HEK293 (cell line): ENCODE results near the gene DCTN4.

Experiments
- CTCF ChIA-PET: fragments of 350-600 bp; formaldehyde crosslinking; extraction: SDS; loops from one replicate; lab custom pipeline; 2021; ENCODE audit warnings: antibody characterized with exemption; lab: Yijun Ruan, JAX
- POLR2A ChIA-PET: fragments of 300-600 bp; formaldehyde crosslinking; extraction: SDS; loops from one replicate; lab custom pipeline; 2020; ENCODE audit warnings: antibody characterized with exemption, inconsistent platforms; lab: Yijun Ruan, JAX
- H3K27ac ChIP-seq: fragments of 200-500 bp; sonication (Bioruptor generic); 2 replicates; pipeline ENCODE4 v1.5.1; 2014; ENCODE audit warnings: low read depth, low read length, control low read depth, inconsistent platforms; ENCODE audit errors: extremely low read depth
- H3K36me3 ChIP-seq, 2 experiments: fragments of 200-500 bp in 1 of 2; sonication (Bioruptor generic) in 1 of 2; 1 replicate in 1 of 2; 2 replicates in 1 of 2; pipeline ENCODE4 v1.5.1; 2014 to 2017; ENCODE audit warnings: inconsistent platforms in 2 of 2, low read length in 2 of 2; ENCODE audit not compliant: control insufficient read depth in 2 of 2, insufficient read depth in 1 of 2
- H3K4me1 ChIP-seq: fragments of 200-500 bp; sonication (Bioruptor generic); 2 replicates; pipeline ENCODE4 v1.5.1; 2014; ENCODE audit warnings: mild to moderate bottlenecking, low read length, inconsistent platforms; ENCODE audit not compliant: control insufficient read depth, insufficient read depth
- H3K4me3 ChIP-seq: 2 replicates; pipeline ENCODE4 v1.5.1; 2011; ENCODE audit warnings: low read depth, mild to moderate bottlenecking, control low read depth, low read length, moderate library complexity
- H3K9me3 ChIP-seq: fragments of 200-500 bp; sonication (Bioruptor generic); 2 replicates; pipeline ENCODE4 v1.5.1; 2014; ENCODE audit warnings: low read depth, low read length, inconsistent platforms; ENCODE audit not compliant: control insufficient read depth, insufficient read depth
- FEZF1 ChIP-seq: fragments of 450-650 bp; formaldehyde crosslinking; IDR thresholded peaks from 2 replicates; pipeline ENCODE4 v1.5.1; 2016; ENCODE audit warnings: missing biosample characterization, missing genetic modification characterization
- GLI2 ChIP-seq: fragments of 450-650 bp; formaldehyde crosslinking; IDR thresholded peaks from 2 replicates; pipeline ENCODE4; 2017; ENCODE audit warnings: missing biosample characterization, missing genetic modification characterization, low read depth, borderline replicate concordance
- HOXC10 ChIP-seq: sonication (generic); formaldehyde crosslinking; IDR thresholded peaks from 2 replicates; pipeline ENCODE4 v1.8.1; 2023; ENCODE audit warnings: mild to moderate bottlenecking, missing genetic modification reagents
- KLF1 ChIP-seq: fragments of 450-650 bp; formaldehyde crosslinking; IDR thresholded peaks from 2 replicates; pipeline ENCODE4 v1.5.1; 2016; ENCODE audit warnings: missing biosample characterization, missing genetic modification characterization
- MYNN ChIP-seq: fragments of 450-650 bp; formaldehyde crosslinking; IDR thresholded peaks from 2 replicates; pipeline ENCODE4 v1.5.1; 2016; ENCODE audit warnings: missing biosample characterization, missing genetic modification characterization, borderline replicate concordance
- ZBTB17 ChIP-seq: fragments of 450-650 bp; formaldehyde crosslinking; IDR thresholded peaks from 2 replicates; pipeline ENCODE4 v1.5.1; 2016; ENCODE audit warnings: missing biosample characterization, missing genetic modification characterization
- ZFHX2 ChIP-seq: fragments of 450-650 bp; formaldehyde crosslinking; conservative IDR thresholded peaks from 2 replicates; pipeline ENCODE4 v1.5.1; 2016; ENCODE audit warnings: missing biosample characterization, missing genetic modification characterization
- ZFP37 ChIP-seq: fragments of 450-650 bp; formaldehyde crosslinking; IDR thresholded peaks from 2 replicates; pipeline ENCODE4 v1.5.1; 2016; ENCODE audit warnings: missing biosample characterization, missing genetic modification characterization
- ZFP69B ChIP-seq: fragments of 450-650 bp; formaldehyde crosslinking; IDR thresholded peaks from 2 replicates; pipeline ENCODE4 v1.5.1; 2016; ENCODE audit warnings: missing biosample characterization, missing genetic modification characterization
- ZNF133 ChIP-seq: fragments of 450-650 bp; formaldehyde crosslinking; IDR thresholded peaks from 2 replicates; pipeline ENCODE4 v1.5.1; 2016; ENCODE audit warnings: missing biosample characterization, missing genetic modification characterization
- ZNF146 ChIP-seq: fragments of 450-650 bp; formaldehyde crosslinking; IDR thresholded peaks from 2 replicates; pipeline ENCODE4 v1.5.1; 2016; ENCODE audit warnings: missing biosample characterization, missing genetic modification characterization
- ZNF16 ChIP-seq: fragments of 450-650 bp; formaldehyde crosslinking; IDR thresholded peaks from 2 replicates; pipeline ENCODE4 v1.5.1; 2016; ENCODE audit warnings: low read depth, missing biosample characterization, missing genetic modification characterization
- ZNF211 ChIP-seq: fragments of 450-650 bp; formaldehyde crosslinking; IDR thresholded peaks from 2 replicates; pipeline ENCODE4 v1.5.1; 2016; ENCODE audit warnings: low read depth, missing biosample characterization, missing genetic modification characterization
- ZNF24 ChIP-seq: fragments of 450-650 bp; formaldehyde crosslinking; IDR thresholded peaks from 2 replicates; pipeline ENCODE4 v1.5.1; 2016; ENCODE audit warnings: missing biosample characterization, missing genetic modification characterization
- ZNF391 ChIP-seq: fragments of 450-650 bp; formaldehyde crosslinking; IDR thresholded peaks from 2 replicates; pipeline ENCODE4 v1.5.1; 2016; ENCODE audit warnings: low read depth, missing biosample characterization, missing genetic modification characterization, borderline replicate concordance
- ZNF394 ChIP-seq: fragments of 450-650 bp; formaldehyde crosslinking; IDR thresholded peaks from 2 replicates; pipeline ENCODE4 v1.5.1; 2016; ENCODE audit warnings: missing biosample characterization, missing genetic modification characterization, mild to moderate bottlenecking, moderate library complexity, borderline replicate concordance
- ZNF426 ChIP-seq: fragments of 450-650 bp; formaldehyde crosslinking; IDR thresholded peaks from 2 replicates; pipeline ENCODE4 v1.5.1; 2017; ENCODE audit warnings: missing biosample characterization, missing genetic modification characterization, mild to moderate bottlenecking, inconsistent platforms, moderate library complexity
- ZNF530 ChIP-seq: fragments of 450-650 bp; formaldehyde crosslinking; IDR thresholded peaks from 2 replicates; pipeline ENCODE4 v1.5.1; 2016; ENCODE audit warnings: low read depth, missing biosample characterization, missing genetic modification characterization
- ZNF561 ChIP-seq: fragments of 450-650 bp; IDR thresholded peaks from 2 replicates; pipeline ENCODE4 v1.5.1; 2018; ENCODE audit warnings: missing biosample characterization, missing genetic modification characterization, borderline replicate concordance
- ZNF626 ChIP-seq: fragments of 450-650 bp; sonication (Bioruptor Pico); formaldehyde crosslinking; IDR thresholded peaks from 2 replicates; pipeline ENCODE4 v1.5.1; 2018; ENCODE audit warnings: missing biosample characterization, missing genetic modification characterization, inconsistent platforms
- ZNF660 ChIP-seq: fragments of 450-650 bp; IDR thresholded peaks from 2 replicates; pipeline ENCODE4 v1.5.1; 2018; ENCODE audit warnings: missing biosample characterization, mild to moderate bottlenecking, missing genetic modification characterization
- ZSCAN16 ChIP-seq: fragments of 450-650 bp; formaldehyde crosslinking; IDR thresholded peaks from 2 replicates; pipeline ENCODE4 v1.5.1; 2016; ENCODE audit warnings: missing biosample characterization, missing genetic modification characterization
- TF ChIP-seq, protein P1 (sequence below): sonication (generic); formaldehyde crosslinking; IDR thresholded peaks from 2 replicates; pipeline ENCODE4 v1.8.1; 2022; ENCODE audit warnings: mild to moderate bottlenecking, moderate library complexity, missing genetic modification reagents
- TF ChIP-seq, protein P2 (sequence below): fragments of 450-650 bp; formaldehyde crosslinking; optimal IDR thresholded peaks from 2 replicates; pipeline ENCODE3; 2016; ENCODE audit warnings: missing biosample characterization, mild to moderate bottlenecking, missing genetic modification characterization
- TF ChIP-seq, protein P3 (sequence below): fragments of 450-650 bp; formaldehyde crosslinking; IDR thresholded peaks from 2 replicates; pipeline ENCODE4 v1.5.1; 2016; ENCODE audit warnings: missing biosample characterization, missing genetic modification characterization
- TF ChIP-seq, protein P4 (sequence below): fragments of 450-650 bp; formaldehyde crosslinking; IDR thresholded peaks from 2 replicates; pipeline ENCODE4; 2016; ENCODE audit warnings: missing biosample characterization, missing genetic modification characterization
- TF ChIP-seq, protein P5 (sequence below): fragments of 450-650 bp; formaldehyde crosslinking; IDR thresholded peaks from 2 replicates; pipeline ENCODE4 v1.5.1; 2016; ENCODE audit warnings: missing biosample characterization, missing genetic modification characterization

The DCTN4 gene

DNA sequence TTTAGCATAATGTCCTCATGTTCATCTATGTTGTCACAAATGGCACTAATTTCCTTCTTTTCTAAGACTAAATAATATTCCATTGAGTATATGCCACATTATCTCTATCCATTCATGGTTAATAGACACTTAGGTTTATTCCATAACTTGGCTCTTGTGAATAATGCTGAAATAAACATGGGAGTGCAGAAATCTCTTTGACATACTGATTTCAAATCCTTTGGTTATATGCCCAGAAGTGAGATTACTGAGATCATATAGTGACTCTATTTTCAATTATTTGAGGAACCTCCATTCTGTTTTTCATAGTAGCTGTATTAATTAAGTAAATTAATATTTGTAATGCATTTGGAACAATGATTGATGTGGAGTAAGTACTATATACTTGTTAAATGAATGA, 32.7 kb upstream of the DCTN4 start (continued):
- TF ChIP-seq, protein P1, sequence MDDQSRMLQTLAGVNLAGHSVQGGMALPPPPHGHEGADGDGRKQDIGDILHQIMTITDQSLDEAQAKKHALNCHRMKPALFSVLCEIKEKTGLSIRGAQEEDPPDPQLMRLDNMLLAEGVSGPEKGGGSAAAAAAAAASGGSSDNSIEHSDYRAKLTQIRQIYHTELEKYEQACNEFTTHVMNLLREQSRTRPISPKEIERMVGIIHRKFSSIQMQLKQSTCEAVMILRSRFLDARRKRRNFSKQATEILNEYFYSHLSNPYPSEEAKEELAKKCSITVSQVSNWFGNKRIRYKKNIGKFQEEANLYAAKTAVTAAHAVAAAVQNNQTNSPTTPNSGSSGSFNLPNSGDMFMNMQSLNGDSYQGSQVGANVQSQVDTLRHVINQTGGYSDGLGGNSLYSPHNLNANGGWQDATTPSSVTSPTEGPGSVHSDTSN (CRISPR knock-in tag) = no peak

DNA sequence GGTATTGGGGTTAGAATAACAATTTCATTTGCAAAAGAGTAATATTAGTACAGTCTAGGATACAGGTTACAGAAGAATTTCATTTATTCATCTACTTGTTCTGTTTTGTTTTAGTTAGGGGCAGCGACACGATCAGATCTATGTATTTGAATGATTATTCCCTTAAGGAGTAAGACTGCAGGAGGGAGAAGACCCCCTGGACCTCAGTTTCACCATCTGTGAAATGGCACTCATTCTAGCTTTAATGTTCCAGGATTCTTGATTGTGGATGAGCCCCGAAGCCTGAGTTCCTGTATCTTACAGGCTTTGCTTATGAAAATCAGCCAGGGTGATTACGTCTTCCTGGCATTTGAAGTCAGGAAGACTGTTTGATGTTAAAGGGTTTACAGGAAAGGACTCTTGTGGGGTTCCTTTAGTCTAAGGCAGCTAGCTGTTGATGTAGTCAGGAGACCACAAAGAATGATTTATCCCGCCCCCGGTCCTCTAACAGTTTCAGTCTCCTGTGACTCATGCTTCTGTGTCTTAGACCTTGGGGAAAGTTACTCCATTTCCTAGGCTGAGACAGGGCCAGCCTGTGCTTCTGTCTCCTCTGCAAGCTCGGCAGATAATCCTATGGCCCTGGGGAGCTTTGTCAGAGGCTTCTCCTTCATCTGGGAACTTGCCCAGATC, 31.3 kb upstream of the DCTN4 start:
- Histone ChIP-seq H3K36me3 (no peaks in the 10 kb centered on the region; a peak in 1 of 3 replicates), H3K27ac (no peak overlapping the region), H3K4me3 (no peak overlapping the region), H3K9me3 (no peaks in the 10 kb centered on the region), H3K4me1 (peaks cover 7% of the 10 kb centered on the region; the same call in 1 of the 2 replicates)
- TF ChIP-seq ZSCAN16 (tag by site-specific recombination) = no peak
- TF ChIP-seq, protein P2, sequence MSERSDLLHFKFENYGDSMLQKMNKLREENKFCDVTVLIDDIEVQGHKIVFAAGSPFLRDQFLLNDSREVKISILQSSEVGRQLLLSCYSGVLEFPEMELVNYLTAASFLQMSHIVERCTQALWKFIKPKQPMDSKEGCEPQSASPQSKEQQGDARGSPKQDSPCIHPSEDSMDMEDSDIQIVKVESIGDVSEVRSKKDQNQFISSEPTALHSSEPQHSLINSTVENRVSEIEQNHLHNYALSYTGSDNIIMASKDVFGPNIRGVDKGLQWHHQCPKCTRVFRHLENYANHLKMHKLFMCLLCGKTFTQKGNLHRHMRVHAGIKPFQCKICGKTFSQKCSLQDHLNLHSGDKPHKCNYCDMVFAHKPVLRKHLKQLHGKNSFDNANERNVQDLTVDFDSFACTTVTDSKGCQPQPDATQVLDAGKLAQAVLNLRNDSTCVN (tag by site-specific recombination) = no peak
- TF ChIP-seq ZFP37 (tag by site-specific recombination) = no peak
- TF ChIP-seq, protein P3, sequence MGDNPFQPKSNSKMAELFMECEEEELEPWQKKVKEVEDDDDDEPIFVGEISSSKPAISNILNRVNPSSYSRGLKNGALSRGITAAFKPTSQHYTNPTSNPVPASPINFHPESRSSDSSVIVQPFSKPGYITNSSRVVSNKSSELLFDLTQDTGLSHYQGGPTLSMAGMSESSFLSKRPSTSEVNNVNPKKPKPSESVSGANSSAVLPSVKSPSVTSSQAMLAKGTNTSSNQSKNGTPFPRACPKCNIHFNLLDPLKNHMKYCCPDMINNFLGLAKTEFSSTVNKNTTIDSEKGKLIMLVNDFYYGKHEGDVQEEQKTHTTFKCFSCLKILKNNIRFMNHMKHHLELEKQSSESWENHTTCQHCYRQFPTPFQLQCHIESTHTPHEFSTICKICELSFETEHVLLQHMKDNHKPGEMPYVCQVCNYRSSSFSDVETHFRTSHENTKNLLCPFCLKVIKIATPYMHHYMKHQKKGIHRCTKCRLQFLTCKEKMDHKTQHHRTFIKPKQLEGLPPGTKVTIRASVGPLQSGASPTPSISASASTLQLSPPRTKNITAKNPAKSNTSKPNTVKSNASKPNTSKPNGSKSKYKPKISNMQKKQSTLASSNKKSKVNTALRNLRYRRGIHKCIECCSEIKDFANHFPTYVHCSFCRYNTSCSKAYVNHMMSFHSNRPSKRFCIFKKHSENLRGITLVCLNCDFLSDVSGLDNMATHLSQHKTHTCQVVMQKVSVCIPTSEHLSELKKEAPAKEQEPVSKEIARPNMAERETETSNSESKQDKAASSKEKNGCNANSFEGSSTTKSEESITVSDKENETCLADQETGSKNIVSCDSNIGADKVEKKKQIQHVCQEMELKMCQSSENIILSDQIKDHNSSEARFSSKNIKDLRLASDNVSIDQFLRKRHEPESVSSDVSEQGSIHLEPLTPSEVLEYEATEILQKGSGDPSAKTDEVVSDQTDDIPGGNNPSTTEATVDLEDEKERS = no peak
- TF ChIP-seq MYNN = no peak
- no peak for TF ChIP-seq ZNF146 (tag by site-specific recombination)
- TF ChIP-seq, protein P4, sequence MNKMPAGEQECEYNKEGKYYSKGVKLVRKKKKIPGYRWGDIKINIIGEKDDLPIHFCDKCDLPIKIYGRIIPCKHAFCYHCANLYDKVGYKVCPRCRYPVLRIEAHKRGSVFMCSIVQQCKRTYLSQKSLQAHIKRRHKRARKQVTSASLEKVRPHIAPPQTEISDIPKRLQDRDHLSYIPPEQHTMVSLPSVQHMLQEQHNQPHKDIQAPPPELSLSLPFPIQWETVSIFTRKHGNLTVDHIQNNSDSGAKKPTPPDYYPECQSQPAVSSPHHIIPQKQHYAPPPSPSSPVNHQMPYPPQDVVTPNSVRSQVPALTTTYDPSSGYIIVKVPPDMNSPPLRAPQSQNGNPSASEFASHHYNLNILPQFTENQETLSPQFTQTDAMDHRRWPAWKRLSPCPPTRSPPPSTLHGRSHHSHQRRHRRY = no peak
- no peak for TF ChIP-seq ZNF561 (tag by site-specific recombination)
- no peak for TF ChIP-seq ZNF391 (tag by site-specific recombination)
- TF ChIP-seq ZNF660 (tag by site-specific recombination) = no peak
- TF ChIP-seq ZNF16 = no peak
- no peak for TF ChIP-seq ZNF530 (tag by site-specific recombination)
- no peak for TF ChIP-seq ZNF133
- no peak for TF ChIP-seq ZFP69B
- TF ChIP-seq GLI2 = no peak
- TF ChIP-seq ZNF426 = no peak
- no peak for TF ChIP-seq FEZF1 (tag by site-specific recombination)
- no peak for TF ChIP-seq KLF1
- 0 out of 2 replicates have a peak, but pooled peaks have one; percentile 11 for TF ChIP-seq ZFHX2
- TF ChIP-seq ZNF394 (tag by site-specific recombination) = 0 out of 2 replicates have a peak, but pooled peaks have one; percentile 31
- no peak for TF ChIP-seq HOXC10 (CRISPR knock-in tag)
- TF ChIP-seq ZBTB17 (tag by site-specific recombination) = peak; percentile 48; the same call in 1 of the 2 replicates
- TF ChIP-seq ZNF211 (tag by site-specific recombination) = no peak
- TF ChIP-seq, protein P5, sequence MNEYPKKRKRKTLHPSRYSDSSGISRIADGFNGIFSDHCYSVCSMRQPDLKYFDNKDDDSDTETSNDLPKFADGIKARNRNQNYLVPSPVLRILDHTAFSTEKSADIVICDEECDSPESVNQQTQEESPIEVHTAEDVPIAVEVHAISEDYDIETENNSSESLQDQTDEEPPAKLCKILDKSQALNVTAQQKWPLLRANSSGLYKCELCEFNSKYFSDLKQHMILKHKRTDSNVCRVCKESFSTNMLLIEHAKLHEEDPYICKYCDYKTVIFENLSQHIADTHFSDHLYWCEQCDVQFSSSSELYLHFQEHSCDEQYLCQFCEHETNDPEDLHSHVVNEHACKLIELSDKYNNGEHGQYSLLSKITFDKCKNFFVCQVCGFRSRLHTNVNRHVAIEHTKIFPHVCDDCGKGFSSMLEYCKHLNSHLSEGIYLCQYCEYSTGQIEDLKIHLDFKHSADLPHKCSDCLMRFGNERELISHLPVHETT (tag by site-specific recombination) = no peak
- TF ChIP-seq ZNF24 = no peak
- TF ChIP-seq ZNF626 = no peak
- POLR2A ChIA-PET = interaction anchor here (0.5 to 1.2 kb wide), 2 partner anchors 11 to 29 kb away, joined by 3 to 4 read pairs; partner anchors contain the start of gene SMIM3
- CTCF ChIA-PET = interaction anchor here (1.1 to 4.7 kb wide), 4 partner anchors 9 to 229 kb away, joined by 3 to 37 read pairs (median 4); no protein-coding TSS in a partner anchor
